Stimulated activated naive B cell treated with anti-CD40 and anti-IgM and Interleukin-4, amounts not matched to agents 10 μg/mL and 1 μg/mL and 100 μg/mL, for 72 hours (primary cell): ENCODE data around the gene POLE.
"Not testable (repeated sequence)": the region's sequence is repeated elsewhere in the genome, so short reads cannot be mapped to it uniquely, and the experiment has no call there.

Source experiments
- ATAC-seq, 2 donors: fragments of 150-1000 bp; cut with Tn5 transposase; replicated peaks; 2 replicates each; pipeline ENCODE4 v1.10.0; 2021; ENCODE audit warnings: moderate library complexity in 1 of 2
- DNase-seq: peaks from one replicate; pipeline ENCODE4 v3.0.0; 2021
- H3K27ac Mint-ChIP-seq: one replicate; pipeline ENCODE4 v1.8.0; 2022; ENCODE audit warnings: mild to moderate bottlenecking, mixed read lengths
- H3K27me3 Mint-ChIP-seq, 2 donors: one replicate each; pipeline ENCODE4 v1.8.0; 2022; ENCODE audit warnings: mixed read lengths in 2 of 2
- H3K36me3 Mint-ChIP-seq, 2 donors: one replicate each; pipeline ENCODE4 v1.8.0; 2022; ENCODE audit warnings: mixed read lengths in 2 of 2, mild to moderate bottlenecking in 1 of 2
- H3K4me1 Mint-ChIP-seq, 2 donors: one replicate each; pipeline ENCODE4 v1.8.0; 2022; ENCODE audit warnings: mixed read lengths in 2 of 2, mild to moderate bottlenecking in 1 of 2
- H3K4me3 Mint-ChIP-seq, 2 donors: one replicate each; pipeline ENCODE4 v1.8.0; 2022; ENCODE audit warnings: mild to moderate bottlenecking in 2 of 2, mixed read lengths in 2 of 2, moderate library complexity in 1 of 2
- H3K9me3 Mint-ChIP-seq, 2 donors: one replicate each; pipeline ENCODE4 v1.8.0; 2022; ENCODE audit warnings: mixed read lengths in 2 of 2, mild to moderate bottlenecking in 1 of 2

The POLE gene

GRCh38 chr12:132711080-132711843, 24.1 kb upstream of the POLE start:
- peak; percentile 16 for DNase-seq
- peak; percentile 29 to 34 for ATAC-seq
- Mint-ChIP-seq H3K4me1 (peaks cover 16 to 23% of the 10 kb centered on the region in 2 donors), H3K9me3 (peaks cover 4 to 5% of the 10 kb centered on the region in 2 donors), H3K36me3 (peaks cover 24 to 29% of the 10 kb centered on the region in 2 donors), H3K4me3 (peak overlapping the region; percentile 85 to 89), H3K27me3 (no peaks in the 10 kb centered on the region), H3K27ac (peak overlapping the region; percentile 85)

- peak within 1 kb of the TSS; percentile 89 to 95 for H3K4me3 Mint-ChIP-seq
- ATAC-seq (peak; percentile 93 to 97), DNase-seq (peak; percentile 93)
- H3K27me3 Mint-ChIP-seq: no peaks in the 10 kb centered on the region
- H3K36me3 Mint-ChIP-seq: peaks cover 24 to 29% of the 10 kb centered on the region in 2 donors
- H3K27ac Mint-ChIP-seq: peak within 1 kb of the TSS; percentile 97
- H3K4me1 Mint-ChIP-seq: peaks cover 16 to 23% of the 10 kb centered on the region in 2 donors
- H3K9me3 Mint-ChIP-seq: peaks cover 4 to 5% of the 10 kb centered on the region in 2 donors
Observed at GRCh38 chr12:132710405-132711079, 23.4 kb upstream of the POLE start, which contains the start of gene PGAM5. Gene PGAM5, plus strand, starts transcription at chr12:132710842. Its CDS starts 35 bp downstream, at chr12:132710877.

GRCh38 chr12:132710043-132710404, 22.9 kb upstream of the POLE start:
- Mint-ChIP-seq H3K9me3 (peaks cover 4 to 5% of the 10 kb centered on the region in 2 donors), H3K36me3 (peaks cover 25 to 29% of the 10 kb centered on the region in 2 donors), H3K27me3 (no peaks in the 10 kb centered on the region), H3K4me1 (peaks cover 16 to 23% of the 10 kb centered on the region in 2 donors), H3K4me3 (peak overlapping the region; percentile 89 to 95), H3K27ac (peak overlapping the region; percentile 97)
- DNase-seq (no peak), ATAC-seq (peak; percentile 44 to 48)

- Mint-ChIP-seq H3K9me3 (peaks cover 4 to 5% of the 10 kb centered on the region in 2 donors), H3K27ac (no peak overlapping the region), H3K4me3 (no peak overlapping the region), H3K4me1 (peaks cover 13 to 14% of the 10 kb centered on the region in 2 donors), H3K36me3 (peaks cover 32 to 33% of the 10 kb centered on the region in 2 donors), H3K27me3 (no peaks in the 10 kb centered on the region)
- DNase-seq (no peak), ATAC-seq (no peak)
Observed at GRCh38 chr12:132708150-132708549, 21.0 kb upstream of the POLE start.

- DNase-seq (no peak), ATAC-seq (no peak)
- Mint-ChIP-seq H3K36me3 (peaks cover 37 to 41% of the 10 kb centered on the region in 2 donors), H3K9me3 (peaks cover 4 to 5% of the 10 kb centered on the region in 2 donors), H3K4me3 (no peak overlapping the region), H3K27me3 (no peaks in the 10 kb centered on the region), H3K4me1 (peaks cover 10 to 12% of the 10 kb centered on the region in 2 donors), H3K27ac (no peak overlapping the region)
Observed at GRCh38 chr12:132707241-132707640, 20.1 kb upstream of the POLE start.

- Mint-ChIP-seq H3K4me1 (peaks cover 10 to 30% of the 10 kb centered on the region in 2 donors), H3K27ac (no peak overlapping the region), H3K27me3 (no peaks in the 10 kb centered on the region), H3K4me3 (no peak overlapping the region), H3K36me3 (peaks cover 57 to 65% of the 10 kb centered on the region in 2 donors), H3K9me3 (peaks cover 4 to 5% of the 10 kb centered on the region in 2 donors)
- DNase-seq: no peak
- ATAC-seq: no peak
Observed at GRCh38 chr12:132703641-132704040, 16.5 kb upstream of the POLE start.

GRCh38 chr12:132702640-132703039, 15.5 kb upstream of the POLE start:
- H3K4me1 Mint-ChIP-seq: peaks cover 10 to 30% of the 10 kb centered on the region in 2 donors
- DNase-seq (no peak), ATAC-seq (no peak)
- peaks cover 58 to 67% of the 10 kb centered on the region in 2 donors for H3K36me3 Mint-ChIP-seq
- no peaks in the 10 kb centered on the region for H3K27me3 Mint-ChIP-seq
- no peak overlapping the region for H3K27ac Mint-ChIP-seq
- peaks cover 4 to 5% of the 10 kb centered on the region in 2 donors for H3K9me3 Mint-ChIP-seq
- H3K4me3 Mint-ChIP-seq: no peak overlapping the region

DNA sequence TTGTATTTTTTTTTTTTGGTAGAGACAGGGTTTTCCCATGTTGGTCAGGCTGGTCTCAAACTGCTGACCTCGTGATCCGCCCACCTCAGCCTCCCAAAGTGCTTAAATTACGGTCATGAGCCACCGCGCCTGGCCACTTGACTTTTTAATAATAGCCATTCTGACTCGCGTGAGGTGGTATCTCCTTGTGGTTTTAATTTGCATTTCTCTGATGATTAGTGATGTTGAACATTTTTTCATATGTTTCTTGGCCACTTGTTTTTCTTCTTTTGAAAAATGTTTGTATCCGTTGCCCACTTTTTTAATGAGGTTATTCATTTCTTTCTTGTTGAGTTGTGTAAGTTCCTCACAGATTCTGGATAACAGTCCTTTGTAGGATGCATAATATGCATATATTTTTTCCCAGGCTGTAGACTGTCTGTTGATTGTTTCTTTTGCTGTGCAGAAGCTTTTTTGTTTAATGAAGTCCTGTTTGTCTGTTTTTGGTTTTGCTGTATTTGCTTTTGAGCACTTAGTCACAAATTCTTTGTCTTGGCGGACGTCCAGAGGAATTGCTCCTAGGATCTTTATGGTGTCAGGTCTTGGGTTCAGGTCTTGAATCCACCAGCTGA, 13.2 kb upstream of the POLE start:
- Mint-ChIP-seq H3K27me3 (no peaks in the 10 kb centered on the region), H3K36me3 (peaks cover 59 to 68% of the 10 kb centered on the region in 2 donors), H3K9me3 (no peaks in the 10 kb centered on the region), H3K4me1 (peaks cover 10 to 26% of the 10 kb centered on the region in 2 donors), H3K4me3 (peak overlapping the region; percentile 5 to 17), H3K27ac (peak overlapping the region; percentile 81)
- peak; percentile 53 for DNase-seq
- peak; percentile 85 to 86 for ATAC-seq

DNA sequence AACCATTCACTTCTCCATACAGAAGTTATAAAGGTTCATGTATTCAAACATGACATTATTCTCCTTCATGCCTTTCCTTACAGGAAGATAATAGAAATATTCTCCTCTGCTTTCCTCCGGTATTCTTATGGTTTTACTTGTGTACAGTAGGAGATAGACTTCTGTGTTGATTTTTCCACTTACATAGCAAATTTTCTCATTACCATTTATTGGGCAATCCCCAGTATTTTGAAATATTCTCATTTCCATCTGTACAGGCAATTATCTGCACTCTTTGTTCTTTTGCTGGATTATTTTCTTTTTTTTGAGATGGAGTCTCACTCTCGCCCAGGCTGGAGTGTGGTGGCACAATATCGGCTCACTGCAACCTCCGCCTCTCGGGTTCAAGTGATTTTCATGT, 11.2 kb upstream of the POLE start:
- H3K27ac Mint-ChIP-seq: no peak overlapping the region
- no peaks in the 10 kb centered on the region for H3K27me3 Mint-ChIP-seq
- H3K4me3 Mint-ChIP-seq: no peak overlapping the region
- no peak for DNase-seq
- H3K9me3 Mint-ChIP-seq: no peaks in the 10 kb centered on the region
- peaks cover 4 to 26% of the 10 kb centered on the region in 2 donors for H3K4me1 Mint-ChIP-seq
- no peak for ATAC-seq
- peaks cover 48 to 56% of the 10 kb centered on the region in 2 donors for H3K36me3 Mint-ChIP-seq

DNA sequence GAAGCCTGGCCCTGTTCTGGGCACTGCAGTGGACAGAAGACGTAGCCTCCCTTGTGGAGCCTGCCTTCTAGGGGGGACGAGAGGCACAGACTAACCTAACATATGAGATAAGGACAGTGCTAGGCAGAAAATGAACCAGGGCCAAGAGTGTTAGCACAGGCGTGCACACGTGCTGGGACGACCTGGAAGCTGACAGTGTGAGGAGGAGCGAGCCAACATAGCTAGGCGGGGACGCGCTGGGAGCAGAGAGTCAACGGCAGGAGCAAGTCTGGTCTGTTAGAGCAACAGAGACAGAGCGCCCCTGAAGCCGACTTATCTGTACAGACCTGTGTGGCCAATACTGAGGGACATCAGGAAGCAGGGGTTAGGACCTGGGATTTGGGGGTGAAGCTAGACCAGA, 8.3 kb upstream of the POLE start:
- DNase-seq: no peak
- H3K9me3 Mint-ChIP-seq: no peaks in the 10 kb centered on the region
- no peaks in the 10 kb centered on the region for H3K27me3 Mint-ChIP-seq
- H3K27ac Mint-ChIP-seq: peak overlapping the region; percentile 25
- peaks cover 31 to 40% of the 10 kb centered on the region in 2 donors for H3K36me3 Mint-ChIP-seq
- H3K4me3 Mint-ChIP-seq: no peak overlapping the region
- H3K4me1 Mint-ChIP-seq: peaks cover 3 to 10% of the 10 kb centered on the region in 2 donors
- no peak for ATAC-seq

- not testable (repeated sequence) for H3K27me3 Mint-ChIP-seq, DNase-seq, H3K4me3 Mint-ChIP-seq, H3K4me1 Mint-ChIP-seq, H3K27ac Mint-ChIP-seq, H3K9me3 Mint-ChIP-seq, ATAC-seq
- peaks cover 26 to 34% of the 10 kb centered on the region in 2 donors for H3K36me3 Mint-ChIP-seq
Observed at GRCh38 chr12:132694888-132695287, 7.7 kb upstream of the POLE start.

- H3K36me3 Mint-ChIP-seq: peaks cover 8 to 12% of the 10 kb centered on the region in 2 donors
Observed at GRCh38 chr12:132692030-132692429, 4.9 kb upstream of the POLE start.

GRCh38 chr12:132690112-132690511, 3.0 kb upstream of the POLE start:
- H3K36me3 Mint-ChIP-seq: peaks cover 3 to 5% of the 10 kb centered on the region in 2 donors
- ATAC-seq (no peak), DNase-seq (no peak)
- H3K4me1 Mint-ChIP-seq: peaks cover 9 to 17% of the 10 kb centered on the region in 2 donors
- no peaks in the 10 kb centered on the region for H3K9me3 Mint-ChIP-seq
- H3K27me3 Mint-ChIP-seq: no peaks in the 10 kb centered on the region
- H3K4me3 Mint-ChIP-seq: no peak overlapping the region
- H3K27ac Mint-ChIP-seq: no peak overlapping the region

More at GRCh38 chr12:132692030-132692429, 4.9 kb upstream of the POLE start:
- not testable (repeated sequence) for DNase-seq, H3K27ac Mint-ChIP-seq, H3K4me1 Mint-ChIP-seq, H3K4me3 Mint-ChIP-seq, H3K27me3 Mint-ChIP-seq, H3K9me3 Mint-ChIP-seq, ATAC-seq

- Mint-ChIP-seq H3K9me3 (no peaks in the 10 kb centered on the region), H3K27ac (peak overlapping the region; percentile 57), H3K27me3 (no peaks in the 10 kb centered on the region), H3K4me3 (peak overlapping the region; percentile 0 to 22), H3K36me3 (peaks cover 3 to 5% of the 10 kb centered on the region in 2 donors), H3K4me1 (peaks cover 10 to 18% of the 10 kb centered on the region in 2 donors)
- ATAC-seq (no peak), DNase-seq (no peak)
Observed at GRCh38 chr12:132689227-132689626, 2.1 kb upstream of the POLE start.
